CD1c-positive myeloid dendritic cell (primary cell): ENCODE measurements around the gene DNMT3B.
"Not testable (repeated sequence)": the region's sequence is repeated elsewhere in the genome, so short reads cannot be mapped to it uniquely, and the experiment has no call there.

Experiments
- DNase-seq: peaks from one replicate; pipeline ENCODE4 v3.0.0-alpha.2; 2016; ENCODE audit errors: extremely low spot score

DNMT3B gene

GRCh38 chr20:32761831-32762753 lies at the start of gene DNMT3B:
Gene DNMT3B (plus strand): TSS chr20:32762385. CDS start chr20:32780324, 17,939 bp downstream.
- DNase-seq, result peak; percentile 65

- no peak for DNase-seq
These were observed 43.3 kb upstream of the DNMT3B start for GRCh38 chr20:32718749-32719348.

- DNase-seq, result no peak
These were observed 34.5 kb upstream of the DNMT3B start for GRCh38 chr20:32727683-32728082.

GRCh38 chr20:32728435-32728834 lies 33.8 kb upstream of the DNMT3B start:
- DNase-seq, result not testable (repeated sequence)

- not testable (repeated sequence) for DNase-seq
These were observed 32.9 kb upstream of the DNMT3B start for GRCh38 chr20:32729334-32729733.

- peak; percentile 42 for DNase-seq
These were observed 30.3 kb upstream of the DNMT3B start for GRCh38 chr20:32731882-32732266.

- peak; percentile 15 for DNase-seq
These were observed 24.6 kb upstream of the DNMT3B start for GRCh38 chr20:32737371-32738223.

GRCh38 chr20:32741151-32741550 lies 21.0 kb upstream of the DNMT3B start:
- no peak for DNase-seq

- no peak for DNase-seq
These were observed 19.6 kb upstream of the DNMT3B start for GRCh38 chr20:32742322-32743236.

- DNase-seq, result peak; percentile 79
These were observed 18.7 kb upstream of the DNMT3B start, which contains the start of gene COMMD7 for GRCh38 chr20:32743237-32744112. Gene COMMD7 (minus strand): TSS chr20:32743467. CDS start chr20:32743391, 76 bp downstream.

GRCh38 chr20:32749914-32750637 lies 12.1 kb upstream of the DNMT3B start:
- no peak for DNase-seq

GRCh38 chr20:32751293-32751692 lies 10.9 kb upstream of the DNMT3B start:
- DNase-seq, result no peak

- no peak for DNase-seq
These were observed 10.3 kb upstream of the DNMT3B start for GRCh38 chr20:32751702-32752457.

- DNase-seq, result no peak
These were observed 9.5 kb upstream of the DNMT3B start for GRCh38 chr20:32752458-32753250.

GRCh38 chr20:32753731-32754130 lies 8.5 kb upstream of the DNMT3B start:
- no peak for DNase-seq

- no peak for DNase-seq
These were observed 6.0 kb upstream of the DNMT3B start for GRCh38 chr20:32756156-32756555.

- DNase-seq, result no peak
These were observed 761 bp upstream of the DNMT3B start for GRCh38 chr20:32761417-32761830.

- DNase-seq, result peak; percentile 10
These were observed 593 bp downstream of the DNMT3B start for GRCh38 chr20:32762754-32763201.
